Cardiac septum (tissue), 1 donor: ENCODE results near the gene SLC9A9. TPM values are rescaled to one million over a fixed set of nuclear protein-coding genes. Genes with fewer than 3 reads are reported as not detected.

ENCODE experiments used
- DNase-seq: peaks from one replicate; pipeline ENCODE4 v3.0.0-alpha.2; 2020; ENCODE audit warnings: low spot score
- intact Hi-C: fragments of 100-400 bp; cut with DNase I; formaldehyde crosslinking; loops from one replicate; pipeline ENCODE4 v1.14.0; 2022
- total RNA-seq: library from RNA; stranded (reverse); fragmentation: NEBNext Ultra II Directional; extraction: Animal tissue kit (Norgen Biotek cat#: 25700); gene quantifications from one replicate; pipeline ENCODE4 v1.2.1, GENCODE V29; 2021
- donor health status: DM: no; HTN: no; CAD: no.

SLC9A9 gene
- total RNA-seq, 1 donor from 2014 or later: 3.6 TPM

DNA sequence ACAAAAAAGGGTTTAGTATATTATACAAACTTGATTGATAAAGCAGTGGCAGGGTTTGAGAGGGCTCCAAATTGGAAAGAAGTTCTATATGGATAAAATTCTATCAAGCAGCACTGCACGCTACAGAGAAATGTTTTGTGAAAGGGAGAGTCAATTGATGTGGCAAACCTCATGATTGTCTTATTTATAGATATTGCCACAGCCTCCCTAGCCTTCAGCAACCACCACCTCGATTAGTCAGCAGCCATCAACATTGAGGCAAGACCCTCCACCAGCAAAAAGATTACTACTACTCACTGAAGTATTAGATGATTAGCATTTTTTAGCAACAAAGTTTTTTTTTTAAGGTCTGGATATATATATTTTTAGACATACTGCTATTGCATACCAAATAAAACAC lies 432.0 kb downstream of the SLC9A9 start:
- DNase-seq: no peak
- intact Hi-C loops: no loop called here

DNA sequence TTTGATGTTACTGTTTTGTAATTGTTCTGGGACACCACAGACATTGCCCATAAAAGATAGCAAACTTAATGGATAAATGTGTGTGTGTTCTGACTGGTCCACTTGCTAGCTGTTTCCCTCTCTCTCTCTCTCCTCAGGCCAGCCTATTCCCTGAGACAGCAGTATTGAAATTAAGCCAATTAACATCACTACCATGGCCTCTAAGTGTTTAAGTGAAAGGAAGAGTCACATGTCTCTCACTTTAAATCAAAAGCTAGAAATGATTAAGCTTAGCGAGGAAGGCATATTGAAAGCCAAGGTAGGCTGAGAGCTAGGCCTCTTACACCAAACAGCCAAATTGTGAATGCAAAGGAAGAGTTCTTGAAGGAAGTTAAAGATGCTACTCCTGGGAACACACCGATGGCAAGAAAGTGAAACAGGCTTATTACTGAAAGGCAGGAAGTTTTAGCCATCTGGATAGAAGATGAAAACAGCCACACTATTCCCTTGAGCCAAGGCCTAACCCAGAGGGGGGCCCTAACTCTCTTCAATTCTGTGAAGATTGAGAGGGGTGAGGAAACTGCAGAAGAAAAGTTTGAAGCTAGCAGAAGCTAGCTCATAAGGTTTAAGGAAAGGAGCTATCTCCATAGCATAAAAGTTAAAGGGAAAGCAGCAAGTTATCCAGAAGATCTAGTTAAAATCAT lies 433.6 kb downstream of the SLC9A9 start:
- no peak for DNase-seq
- intact Hi-C loops: no loop called here

- intact Hi-C loops: no loop called here
- DNase-seq: no peak
Measured at GRCh38 chr3:143413372-143413771, 434.9 kb downstream of the SLC9A9 start.

DNA sequence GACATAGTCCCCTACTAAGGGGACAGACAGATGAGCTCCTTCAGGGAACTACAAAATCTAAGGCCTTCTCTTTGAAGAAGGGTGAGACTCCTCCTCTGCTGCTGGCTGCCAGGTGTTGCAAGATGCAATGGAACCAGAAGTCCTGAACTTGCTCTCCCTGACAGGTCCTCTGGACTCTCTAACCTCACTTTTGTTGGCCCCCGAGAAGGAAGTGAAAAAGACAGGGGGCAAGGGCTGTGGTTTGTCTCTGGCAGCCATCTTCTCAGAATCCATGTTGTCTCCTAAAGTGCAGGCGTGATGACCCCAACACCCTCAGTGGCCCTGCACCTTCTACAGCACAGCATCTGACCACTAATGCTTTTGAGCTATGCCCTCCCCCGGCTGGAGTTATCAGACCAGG lies 436.2 kb downstream of the SLC9A9 start:
- intact Hi-C loops: no loop called here
- no peak for DNase-seq

DNA sequence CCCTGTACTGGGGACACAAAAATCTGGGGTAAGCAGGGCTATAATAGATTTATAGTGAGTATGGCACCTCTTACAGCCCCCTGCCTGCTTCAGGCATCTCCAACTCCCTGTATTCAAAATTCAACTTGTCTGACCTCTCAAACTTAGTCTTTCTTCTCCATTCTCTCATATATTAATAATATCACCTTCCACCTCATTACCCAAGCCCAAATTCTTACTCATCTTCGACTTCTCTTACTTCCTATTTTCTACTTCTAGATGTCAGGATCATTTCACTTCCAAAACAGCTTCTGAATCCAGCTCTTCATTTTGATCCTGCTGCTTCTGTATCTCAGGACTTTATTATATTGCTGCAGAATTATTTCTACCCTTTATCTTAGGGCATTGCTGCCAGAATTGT lies 438.0 kb downstream of the SLC9A9 start:
- intact Hi-C loops: no loop called here
- no peak for DNase-seq

DNA sequence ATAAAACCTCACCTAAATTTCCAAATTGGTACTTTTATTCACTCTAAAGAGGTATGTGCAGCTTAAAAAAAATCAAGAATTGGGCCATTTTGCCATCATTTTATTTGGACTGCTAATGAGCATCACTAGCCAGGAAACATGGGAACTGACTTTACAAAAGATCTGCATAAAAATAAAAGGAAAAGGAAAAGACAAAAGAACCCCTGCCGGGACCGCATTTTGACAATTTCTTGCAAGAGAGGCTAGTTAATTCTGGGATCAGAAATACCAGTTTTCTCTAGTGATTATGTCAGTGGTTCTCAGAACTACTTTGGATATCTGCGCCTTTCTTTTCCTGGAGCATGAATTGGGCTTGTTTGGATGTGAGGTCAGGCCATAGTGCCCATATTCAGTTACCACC lies 439.5 kb downstream of the SLC9A9 start:
- intact Hi-C loops: no loop called here
- DNase-seq: no peak

GRCh38 chr3:143402602-143403001 lies 445.7 kb downstream of the SLC9A9 start:
- intact Hi-C loops: no loop called here
- DNase-seq: no peak

DNA sequence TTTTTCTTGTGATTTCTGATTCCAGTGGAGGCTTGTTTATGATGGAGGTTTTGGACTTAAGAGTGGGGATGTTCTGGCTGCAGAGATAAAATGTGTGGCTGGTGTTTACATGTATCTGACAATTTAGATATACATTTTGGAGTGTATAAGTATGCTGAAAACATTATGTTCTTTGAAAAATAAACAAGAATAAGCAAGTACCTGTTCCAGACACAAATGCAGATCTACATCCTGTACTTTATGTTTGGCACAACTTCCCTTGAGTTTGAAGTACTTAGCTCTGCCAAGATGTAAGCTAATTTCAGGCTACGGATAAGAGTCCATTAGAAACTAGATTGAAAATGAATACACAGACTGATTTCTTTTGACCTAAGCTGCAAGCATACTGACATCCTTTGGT lies 451.5 kb downstream of the SLC9A9 start:
- intact Hi-C loops: no loop called here
- DNase-seq: no peak

DNA sequence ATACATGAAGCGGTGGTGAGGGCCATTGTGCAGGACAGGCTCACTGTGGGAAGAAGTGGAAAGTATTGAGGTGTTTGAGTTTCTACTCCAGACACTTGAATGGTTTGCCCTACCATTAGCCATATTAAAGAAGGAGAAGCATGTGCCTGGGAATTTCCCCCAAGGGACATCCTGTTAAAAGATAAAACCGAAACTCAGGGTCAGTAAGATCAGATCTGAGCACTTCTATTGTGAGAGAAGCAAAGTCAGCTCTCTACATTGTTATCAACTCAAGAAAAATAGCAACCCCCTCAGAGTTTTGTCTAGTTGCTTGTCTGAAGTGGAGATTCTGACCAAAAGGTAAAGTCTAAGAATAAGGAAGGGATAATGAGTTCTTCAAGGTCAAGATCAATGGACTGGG lies 458.9 kb downstream of the SLC9A9 start:
- intact Hi-C loops: no loop called here
- no peak for DNase-seq

DNA sequence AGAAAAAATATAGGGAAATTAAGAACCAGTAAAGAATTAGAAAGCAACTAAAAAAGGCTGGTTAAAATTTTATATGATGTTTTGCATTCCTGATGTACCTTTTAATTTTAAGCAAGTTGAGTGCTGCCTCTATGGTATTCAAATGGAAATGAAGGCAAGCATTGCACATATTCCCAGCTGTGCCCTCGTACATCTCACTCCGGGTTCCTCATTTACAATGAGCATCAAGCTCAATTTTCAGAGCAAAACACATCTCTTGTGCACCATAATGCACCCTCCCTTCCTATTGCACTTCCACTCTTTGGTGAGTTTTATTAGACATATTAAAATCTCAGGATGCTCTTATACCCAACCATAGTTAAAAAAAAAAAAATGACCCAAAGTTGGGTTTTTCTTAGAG lies 460.8 kb downstream of the SLC9A9 start:
- DNase-seq: no peak
- intact Hi-C loops: no loop called here

DNA sequence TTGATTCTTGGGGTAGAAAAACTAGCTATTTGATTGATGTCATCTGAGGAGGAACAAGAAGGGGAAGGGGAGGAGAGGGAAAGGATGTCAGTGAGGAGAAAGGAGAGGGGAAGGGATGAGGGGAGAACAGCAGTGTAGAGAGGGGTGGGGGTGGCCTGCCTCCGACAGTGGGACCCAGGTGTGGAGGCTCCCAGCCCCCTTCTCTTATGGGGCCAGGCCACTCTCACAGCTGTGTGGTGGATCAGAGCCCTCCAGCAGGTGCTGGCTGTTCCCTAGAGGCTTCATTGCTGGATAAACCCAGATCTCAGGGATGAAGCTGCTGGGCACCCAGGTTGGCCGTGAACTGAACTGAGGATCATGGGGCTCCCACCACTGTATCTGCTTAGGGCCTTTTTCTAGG lies 464.2 kb downstream of the SLC9A9 start:
- intact Hi-C loops: no loop called here
- no peak for DNase-seq

- intact Hi-C loops: no loop called here
Measured at GRCh38 chr3:143383421-143383820, 464.8 kb downstream of the SLC9A9 start.

DNA sequence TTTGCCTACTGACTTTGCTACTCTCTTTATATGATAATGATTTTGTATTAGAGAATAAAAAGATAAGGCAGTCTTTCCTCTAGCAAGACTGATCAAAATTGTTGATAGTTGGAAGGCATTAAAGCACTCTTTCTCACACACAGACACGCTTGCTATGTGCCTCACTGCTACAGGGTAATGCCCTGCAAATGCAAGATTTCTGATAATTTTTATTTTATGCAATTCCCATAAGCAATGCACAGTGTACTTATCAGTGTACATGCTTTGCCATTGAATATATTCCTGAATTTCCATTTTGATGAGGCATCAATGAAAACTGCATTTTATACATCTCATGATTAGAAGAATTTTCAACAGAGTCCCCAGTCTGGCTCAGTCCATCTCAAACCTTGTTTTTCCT lies 465.5 kb downstream of the SLC9A9 start:
- intact Hi-C loops: no loop called here
- DNase-seq: no peak

More at GRCh38 chr3:143383421-143383820, 464.8 kb downstream of the SLC9A9 start:
- no peak for DNase-seq

DNA sequence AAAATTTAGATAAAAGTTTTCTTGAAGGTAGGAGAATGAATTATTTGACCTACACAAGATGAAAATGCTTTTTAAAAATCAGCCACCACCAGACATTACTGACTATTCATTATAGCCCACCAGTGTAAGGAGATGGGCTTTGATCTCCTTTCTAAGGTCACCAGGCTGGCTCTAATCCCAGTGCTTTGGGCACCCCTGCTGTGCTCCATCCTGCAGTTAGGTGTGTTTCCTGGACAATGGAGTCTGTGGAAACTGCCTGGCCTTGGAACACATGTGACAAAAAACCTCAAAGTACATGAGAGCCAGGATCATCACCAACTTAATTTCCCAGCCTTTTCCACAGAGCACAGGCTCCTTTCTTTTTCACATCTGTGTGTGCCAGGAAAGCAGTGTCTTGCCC lies 467.8 kb downstream of the SLC9A9 start:
- DNase-seq: no peak
- intact Hi-C loops: no loop called here

- no peak for DNase-seq
- intact Hi-C loops: no loop called here
Measured at GRCh38 chr3:143375698-143376097, 472.6 kb downstream of the SLC9A9 start.

DNA sequence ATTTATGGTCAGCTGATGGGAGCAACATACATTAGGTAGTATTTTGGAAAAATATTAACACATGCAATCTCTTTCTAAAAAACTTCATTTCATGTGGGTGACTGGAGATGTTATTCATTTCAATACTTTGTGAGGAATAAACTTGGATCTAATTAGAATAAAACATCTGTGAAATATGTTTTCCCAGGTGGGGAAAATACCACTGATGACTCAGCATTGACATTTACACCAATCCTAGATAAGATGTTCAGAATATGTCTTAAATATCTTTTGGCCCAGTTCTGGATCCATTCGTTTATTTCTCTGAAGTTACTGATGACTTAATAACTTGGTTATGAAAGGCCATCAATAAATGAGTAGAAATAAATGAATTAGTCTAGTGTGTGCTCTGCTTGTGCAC lies 481.1 kb downstream of the SLC9A9 start:
- no peak for DNase-seq
- intact Hi-C loops: no loop called here

- DNase-seq: no peak
- intact Hi-C loops: no loop called here
Measured at GRCh38 chr3:143366672-143367071, 481.6 kb downstream of the SLC9A9 start.

GRCh38 chr3:143363949-143364348 lies 484.3 kb downstream of the SLC9A9 start:
- DNase-seq: no peak
- intact Hi-C loops: no loop called here

- intact Hi-C loops: no loop called here
- DNase-seq: no peak
Measured at GRCh38 chr3:143363276-143363675, 485.0 kb downstream of the SLC9A9 start.

DNA sequence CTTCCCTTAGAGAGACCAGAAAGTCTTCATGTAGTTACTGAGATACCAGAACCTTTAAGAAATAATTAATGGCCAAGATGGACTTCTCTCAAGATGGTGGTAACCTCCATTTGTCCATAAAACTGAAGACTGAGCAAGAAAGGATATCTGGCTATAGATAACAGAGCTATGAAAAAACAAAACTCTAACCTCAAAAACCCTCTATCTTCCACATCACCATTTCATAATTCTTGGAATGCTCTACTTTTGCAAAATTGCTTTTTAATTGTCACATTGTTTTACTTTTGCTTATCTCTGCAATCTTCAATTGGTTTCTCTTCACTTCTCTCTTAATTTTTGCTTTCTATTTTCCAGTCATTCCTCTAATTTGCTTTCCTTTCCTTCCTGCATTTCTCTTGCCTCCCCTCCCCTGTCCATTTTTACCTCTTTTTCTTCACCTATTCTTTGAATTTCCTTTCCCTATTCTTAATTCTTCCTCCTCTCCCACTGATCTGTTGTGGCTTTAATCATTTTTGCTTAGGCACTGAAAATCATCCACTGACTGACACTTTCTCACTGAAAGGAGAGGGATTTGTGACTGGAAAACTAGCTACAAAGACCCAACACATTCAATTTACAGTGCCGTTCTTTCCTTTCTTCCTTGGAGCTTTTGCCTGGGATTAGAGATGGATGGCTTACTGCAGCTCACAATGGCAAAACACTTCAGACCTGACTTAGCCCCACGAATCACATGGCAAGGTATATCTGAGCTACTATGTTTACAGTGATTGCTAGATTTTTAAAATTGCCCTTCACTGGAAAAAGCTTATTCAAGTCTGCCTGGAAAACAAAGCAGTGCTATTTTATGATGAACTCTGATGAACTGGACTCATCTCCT lies 485.9 kb downstream of the SLC9A9 start:
- intact Hi-C loops: no loop called here
- DNase-seq: no peak

DNA sequence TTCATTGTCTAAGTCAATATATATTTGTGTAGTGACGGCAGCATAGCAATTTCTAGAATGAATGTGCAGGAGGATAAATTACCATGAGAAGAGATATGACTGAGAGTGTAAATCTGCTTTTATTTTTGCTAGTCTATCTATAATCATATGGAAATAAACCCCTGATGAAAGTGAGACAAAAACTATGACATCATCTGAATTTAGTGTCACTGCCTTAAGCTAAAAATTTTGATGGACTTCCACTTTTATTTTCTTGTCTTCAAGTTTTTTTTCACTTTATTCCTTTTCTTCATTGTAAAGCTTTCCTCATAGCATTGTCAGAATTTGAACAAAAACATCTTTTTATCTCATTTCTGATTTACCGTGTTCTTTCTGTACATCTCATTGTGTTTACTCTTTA lies 486.7 kb downstream of the SLC9A9 start:
- intact Hi-C loops: no loop called here
- no peak for DNase-seq
